Retinal pigment epithelial cell (primary cell): ENCODE measurements around the gene MSI2.

Experiments used
- DNase-seq: peaks from one replicate; pipeline ENCODE4 v3.0.0-alpha.2; 2010; ENCODE audit warnings: low read depth
- H3K4me3 ChIP-seq: 2 replicates; pipeline ENCODE4 v1.5.1; 2011; ENCODE audit warnings: mild to moderate bottlenecking, low read length, control low read depth, moderate library complexity
- CTCF ChIP-seq: conservative IDR thresholded peaks from 2 replicates; pipeline ENCODE4 v1.5.1; 2011; ENCODE audit warnings: low read depth, low read length, control low read depth, inconsistent platforms

Gene MSI2

GRCh38 chr17:57255182-57255775 lies 1.0 kb upstream of the MSI2 start:
- no peak for TF ChIP-seq CTCF
- no peak for DNase-seq
- H3K4me3 ChIP-seq, result peak overlapping the region; percentile 66

GRCh38 chr17:57256708-57257112 lies 387 bp downstream of the MSI2 start:
- peak overlapping the region; percentile 89 for H3K4me3 ChIP-seq
- no peak for TF ChIP-seq CTCF
- DNase-seq, result no peak

GRCh38 chr17:57257195-57257894 lies 1.0 kb downstream of the MSI2 start:
- no peak for DNase-seq
- no peak for TF ChIP-seq CTCF
- H3K4me3 ChIP-seq, result peak overlapping the region; percentile 89

GRCh38 chr17:57257895-57258851 lies 1.9 kb downstream of the MSI2 start:
- no peak for DNase-seq
- peak overlapping the region; percentile 89 for H3K4me3 ChIP-seq
- TF ChIP-seq CTCF, result no peak

- TF ChIP-seq CTCF, result no peak
- peak overlapping the region; percentile 89 for H3K4me3 ChIP-seq
- DNase-seq, result no peak
Observed at GRCh38 chr17:57259306-57259705, 3.0 kb downstream of the MSI2 start.

GRCh38 chr17:57259817-57260216 lies 3.5 kb downstream of the MSI2 start:
- TF ChIP-seq CTCF, result no peak
- no peak overlapping the region for H3K4me3 ChIP-seq
- no peak for DNase-seq
